HG03558 (cell line): Measurements from ENCODE around the gene FAM131A.

ENCODE experiments used
- ATAC-seq: cut with Tn5 transposase; IDR thresholded peaks from one replicate; pipeline ENCODE4 v1.9.1; 2021; ENCODE audit warnings: moderate number of reproducible peaks; ENCODE audit not compliant: unreplicated experiment; ENCODE audit errors: extremely low read depth

FAM131A gene

GRCh38 chr3:184372296-184372821 is 35.0 kb downstream of the FAM131A start:
- no peak for ATAC-seq

GRCh38 chr3:184372911-184373310 is 35.5 kb downstream of the FAM131A start:
- no peak for ATAC-seq

- ATAC-seq, result no peak
Observed at GRCh38 chr3:184373422-184373821, 36.0 kb downstream of the FAM131A start.

GRCh38 chr3:184375747-184376461 is 38.5 kb downstream of the FAM131A start:
- ATAC-seq, result no peak

- no peak for ATAC-seq
Observed at GRCh38 chr3:184377374-184377773, 40.0 kb downstream of the FAM131A start.

GRCh38 chr3:184377882-184378445 is 40.6 kb downstream of the FAM131A start, which contains the start of gene THPO:
TSS of gene THPO (minus strand) at chr3:184378207. CDS start at chr3:184376259, 1,948 bp downstream.
- ATAC-seq, result no peak

- ATAC-seq, result no peak
Observed at GRCh38 chr3:184378651-184379357, 41.4 kb downstream of the FAM131A start.

- ATAC-seq, result no peak
Observed at GRCh38 chr3:184379358-184380184, 42.2 kb downstream of the FAM131A start, which contains the start of gene CHRD. TSS of gene CHRD (plus strand) at chr3:184380054. CDS start at chr3:184380319, 265 bp downstream.

GRCh38 chr3:184380185-184380626 is 42.8 kb downstream of the FAM131A start:
- no peak for ATAC-seq

- ATAC-seq, result no peak
Observed at GRCh38 chr3:184380627-184381260, 43.3 kb downstream of the FAM131A start.

- ATAC-seq, result no peak
Observed at GRCh38 chr3:184381261-184382224, 44.1 kb downstream of the FAM131A start.

- ATAC-seq, result no peak
Observed at GRCh38 chr3:184382326-184383032, 45.1 kb downstream of the FAM131A start.

- ATAC-seq, result no peak
Observed at GRCh38 chr3:184383033-184383740, 45.8 kb downstream of the FAM131A start.

GRCh38 chr3:184384342-184384741 is 46.9 kb downstream of the FAM131A start:
- no peak for ATAC-seq

- no peak for ATAC-seq
Observed at GRCh38 chr3:184384856-184385422, 47.5 kb downstream of the FAM131A start.

- no peak for ATAC-seq
Observed at GRCh38 chr3:184386047-184386806, 48.8 kb downstream of the FAM131A start.
